ENCODE measurements around the gene SIX1.

Gene SIX1

DNA sequence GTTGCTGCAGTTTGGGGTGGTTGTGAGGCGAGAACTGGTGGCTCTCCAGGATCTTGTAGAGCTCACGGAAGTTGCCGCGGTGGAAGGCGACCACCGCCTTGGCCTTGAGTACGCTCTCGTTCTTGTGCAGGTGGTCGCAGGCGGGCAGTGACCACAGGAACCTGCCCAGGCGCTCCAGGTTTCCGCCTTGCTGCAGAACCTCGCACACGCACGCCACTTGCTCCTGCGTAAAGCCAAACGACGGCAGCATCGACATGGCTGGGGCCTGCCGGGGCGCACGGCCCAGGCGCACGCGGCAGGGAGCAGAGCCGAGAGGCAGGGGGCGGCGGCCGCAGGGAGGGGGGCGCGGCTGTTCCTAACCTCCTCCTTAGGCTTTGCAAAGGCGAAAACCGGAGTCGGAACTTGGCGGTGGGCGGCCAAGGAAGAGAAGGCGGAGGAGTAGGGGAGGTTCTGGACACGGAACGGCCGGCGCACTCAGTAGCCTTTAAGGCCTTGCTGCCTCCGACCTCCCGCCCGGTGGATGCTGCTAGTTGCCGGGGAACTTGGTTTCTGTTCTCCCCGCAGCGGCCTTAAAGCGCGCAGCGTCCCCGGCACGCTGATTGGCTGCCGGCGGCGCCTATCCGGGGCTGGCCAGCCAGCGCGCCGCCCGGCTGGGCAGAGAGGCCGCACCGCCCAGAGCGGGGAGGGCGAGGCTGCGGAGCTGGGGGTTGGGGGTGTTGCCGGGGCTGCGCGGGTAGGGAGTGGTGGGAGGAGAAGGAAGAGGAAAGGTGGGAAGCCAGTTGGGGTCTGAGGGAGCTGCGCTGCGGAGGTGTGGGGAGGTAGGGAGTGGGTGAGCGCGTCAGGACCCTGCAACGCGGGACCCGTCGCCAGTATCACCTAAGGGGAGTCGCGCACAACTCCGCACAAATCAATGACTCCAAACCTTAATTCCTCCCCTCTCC, at the start of gene SIX1:
Gene SIX1 (minus strand): TSS at position 544 of the 941 bp plus-strand sequence. CDS start 288 bp downstream, at position 256.
- TF ChIP-seq, protein P1, sequence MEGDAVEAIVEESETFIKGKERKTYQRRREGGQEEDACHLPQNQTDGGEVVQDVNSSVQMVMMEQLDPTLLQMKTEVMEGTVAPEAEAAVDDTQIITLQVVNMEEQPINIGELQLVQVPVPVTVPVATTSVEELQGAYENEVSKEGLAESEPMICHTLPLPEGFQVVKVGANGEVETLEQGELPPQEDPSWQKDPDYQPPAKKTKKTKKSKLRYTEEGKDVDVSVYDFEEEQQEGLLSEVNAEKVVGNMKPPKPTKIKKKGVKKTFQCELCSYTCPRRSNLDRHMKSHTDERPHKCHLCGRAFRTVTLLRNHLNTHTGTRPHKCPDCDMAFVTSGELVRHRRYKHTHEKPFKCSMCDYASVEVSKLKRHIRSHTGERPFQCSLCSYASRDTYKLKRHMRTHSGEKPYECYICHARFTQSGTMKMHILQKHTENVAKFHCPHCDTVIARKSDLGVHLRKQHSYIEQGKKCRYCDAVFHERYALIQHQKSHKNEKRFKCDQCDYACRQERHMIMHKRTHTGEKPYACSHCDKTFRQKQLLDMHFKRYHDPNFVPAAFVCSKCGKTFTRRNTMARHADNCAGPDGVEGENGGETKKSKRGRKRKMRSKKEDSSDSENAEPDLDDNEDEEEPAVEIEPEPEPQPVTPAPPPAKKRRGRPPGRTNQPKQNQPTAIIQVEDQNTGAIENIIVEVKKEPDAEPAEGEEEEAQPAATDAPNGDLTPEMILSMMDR (IDR thresholded peaks at IDR 0.05; ENCODE audit: low read depth, low read length): no peak
- H3K4me3 ChIP-seq (ENCODE audit: low read depth, low read length): peak within 1 kb of the TSS; percentile 66
- peak; percentile 95 for DNase-seq (ENCODE audit: low read depth, low spot score)
- in situ Hi-C loops (cut with HindIII; ENCODE audit: low sequenced_read_pairs): loop anchor here (25.0 kb wide), 1 partner anchor 388 kb away; no protein-coding TSS in a partner anchor

DNA sequence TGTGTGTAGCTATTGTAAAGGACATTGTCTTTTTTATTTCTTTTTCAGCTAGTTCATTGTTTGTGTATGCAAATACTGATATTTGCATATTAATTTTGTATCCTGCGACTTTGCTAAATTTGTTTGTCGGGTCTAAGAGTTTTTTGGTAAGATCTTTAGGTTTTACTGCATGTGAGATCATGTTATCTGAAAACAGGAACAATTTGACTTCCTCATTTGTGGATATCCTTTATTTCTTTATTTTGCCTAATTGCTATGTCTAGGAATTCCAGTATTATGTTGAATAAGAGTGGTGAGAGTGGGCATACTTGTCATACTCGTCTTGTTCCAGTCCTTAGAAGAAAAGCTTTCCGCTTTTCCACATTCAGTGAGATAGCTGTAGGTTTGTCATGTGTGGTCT, 46.0 kb upstream of the SIX1 start:
- TF ChIP-seq, protein P1 (IDR thresholded peaks at IDR 0.05; ENCODE audit: low read depth, low read length): no peak
- DNase-seq (ENCODE audit: low read depth, low spot score): no peak
- in situ Hi-C loops (cut with HindIII; ENCODE audit: low sequenced_read_pairs): no loop called here
- no peak overlapping the region for H3K4me3 ChIP-seq (ENCODE audit: low read depth, low read length)

DNA sequence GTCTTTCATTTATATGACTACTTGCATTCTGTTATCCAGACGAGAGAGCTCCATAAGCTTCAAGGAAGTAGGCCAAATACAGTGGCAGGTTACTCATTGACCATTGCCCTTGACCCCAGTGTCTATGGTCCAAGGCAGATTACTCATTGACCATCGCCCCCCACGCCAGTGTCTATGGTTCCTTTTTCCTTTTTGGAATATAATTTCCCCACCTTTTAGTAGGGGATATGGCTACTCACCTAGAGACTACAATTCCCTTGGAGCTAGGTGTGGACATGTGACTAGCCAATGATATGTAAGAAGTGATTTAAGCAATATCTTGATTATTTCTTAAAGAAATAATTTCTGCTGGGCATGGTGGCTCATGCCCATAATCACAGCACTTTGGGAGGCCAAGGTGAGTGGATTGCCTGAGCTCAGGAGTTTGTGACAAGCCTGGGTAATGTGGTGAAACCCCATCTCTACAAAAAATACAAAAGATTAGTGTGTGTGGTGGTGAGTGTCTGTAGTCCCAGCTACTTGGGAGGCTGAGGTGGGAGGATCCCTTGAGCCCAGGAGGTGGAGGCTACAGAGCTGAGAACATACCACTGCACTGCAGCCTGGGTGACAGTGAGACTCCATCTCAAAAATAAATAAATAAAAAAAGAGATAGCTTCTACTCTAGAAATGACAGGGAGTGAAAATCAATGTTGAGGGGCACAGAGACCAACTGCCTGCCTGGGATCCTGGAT, 42.3 kb upstream of the SIX1 start:
- TF ChIP-seq, protein P1 (IDR thresholded peaks at IDR 0.05; ENCODE audit: low read depth, low read length): no peak
- in situ Hi-C loops (cut with HindIII; ENCODE audit: low sequenced_read_pairs): no loop called here
- H3K4me3 ChIP-seq (ENCODE audit: low read depth, low read length): no peak overlapping the region
- DNase-seq (ENCODE audit: low read depth, low spot score): no peak

DNA sequence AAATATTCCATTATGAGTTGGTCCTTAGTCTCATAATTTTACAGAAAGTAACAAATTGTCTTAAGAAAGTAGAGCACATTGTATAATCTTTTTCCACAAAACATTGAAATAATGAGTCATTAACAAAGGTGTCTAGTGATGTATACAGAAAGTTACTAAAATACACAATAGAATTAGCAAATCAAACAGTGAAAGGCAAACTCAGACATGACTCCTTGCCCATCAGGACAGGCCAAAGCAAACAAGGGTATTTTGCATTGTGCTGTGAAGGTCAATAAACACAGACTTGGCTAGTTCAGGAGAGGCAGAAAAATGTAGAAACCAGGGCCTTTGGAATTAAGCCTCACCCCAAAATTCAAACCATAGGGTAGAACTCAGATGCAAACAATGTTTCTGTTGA, 37.6 kb upstream of the SIX1 start:
- H3K4me3 ChIP-seq (ENCODE audit: low read depth, low read length): no peak overlapping the region
- TF ChIP-seq, protein P1 (IDR thresholded peaks at IDR 0.05; ENCODE audit: low read depth, low read length): no peak
- DNase-seq (ENCODE audit: low read depth, low spot score): no peak
- in situ Hi-C loops (cut with HindIII; ENCODE audit: low sequenced_read_pairs): no loop called here

DNA sequence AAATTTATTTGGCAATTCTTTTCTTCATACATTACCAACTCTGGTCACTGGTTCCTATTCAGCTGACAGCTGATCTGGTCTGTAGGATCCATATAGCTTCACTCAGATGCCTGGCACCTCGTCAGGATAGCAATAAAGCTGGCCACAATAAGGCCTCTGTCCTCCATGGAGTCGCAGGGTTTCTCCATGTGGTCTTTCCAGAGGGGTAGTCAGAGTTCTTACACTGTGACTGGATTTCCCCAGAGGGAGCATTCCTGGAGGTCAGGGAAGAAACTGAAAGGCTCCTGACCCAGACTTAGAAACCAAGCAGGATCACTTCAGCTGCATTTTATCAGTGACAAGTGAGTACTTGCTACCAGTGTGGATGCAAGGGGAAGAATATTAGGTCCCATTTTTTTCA, 34.9 kb upstream of the SIX1 start:
- no peak overlapping the region for H3K4me3 ChIP-seq (ENCODE audit: low read depth, low read length)
- TF ChIP-seq, protein P1 (IDR thresholded peaks at IDR 0.05; ENCODE audit: low read depth, low read length): no peak
- DNase-seq (ENCODE audit: low read depth, low spot score): no peak
- in situ Hi-C loops (cut with HindIII; ENCODE audit: low sequenced_read_pairs): no loop called here

DNA sequence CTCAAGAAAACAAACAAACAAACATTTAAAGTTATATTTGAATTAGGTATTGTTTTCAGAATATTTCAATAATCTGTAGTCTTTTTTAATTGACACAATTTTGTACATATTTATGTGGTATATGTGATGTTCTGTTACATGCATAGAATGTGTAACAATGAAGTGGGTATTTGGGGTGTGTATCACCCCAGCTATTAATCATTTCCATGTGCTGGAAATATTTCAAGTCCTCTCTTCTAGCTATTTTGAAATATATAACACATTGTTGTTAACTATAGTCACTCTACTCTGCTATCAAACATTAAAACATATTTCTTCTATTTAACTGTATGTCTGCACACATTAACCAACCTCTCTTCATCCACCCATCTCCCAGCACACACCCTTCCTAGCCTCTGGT, 32.0 kb upstream of the SIX1 start:
- in situ Hi-C loops (cut with HindIII; ENCODE audit: low sequenced_read_pairs): no loop called here
- H3K4me3 ChIP-seq (ENCODE audit: low read depth, low read length): no peak overlapping the region
- no peak for DNase-seq (ENCODE audit: low read depth, low spot score)
- TF ChIP-seq, protein P1 (IDR thresholded peaks at IDR 0.05; ENCODE audit: low read depth, low read length): no peak

Data from astrocyte of the spinal cord (primary cell).